Subcutaneous abdominal adipose tissue (tissue), 5 donors: ENCODE measurements around the gene HSPA9.
A peak's percentile ranks its signal among the peaks of the same experiment; 100 is the strongest.

Source experiments
- H3K27ac ChIP-seq: one replicate; pipeline ENCODE4 v1.7.0; 2013; ENCODE audit warnings: low read depth, mild to moderate bottlenecking, inconsistent platforms, low read length, moderate library complexity
- H3K27me3 ChIP-seq, 5 donors: one replicate each; pipeline ENCODE4 v1.7.0; 2013; ENCODE audit warnings: low read length in 5 of 5, inconsistent platforms in 1 of 5; ENCODE audit not compliant: control insufficient read depth in 5 of 5, insufficient read depth in 4 of 5
- H3K36me3 ChIP-seq, 5 donors: one replicate each; pipeline ENCODE4 v1.7.0; 2013; ENCODE audit warnings: low read length in 5 of 5; ENCODE audit not compliant: control insufficient read depth in 5 of 5, insufficient read depth in 5 of 5
- H3K4me1 ChIP-seq, 5 donors: one replicate each; pipeline ENCODE4 v1.7.0; 2013; ENCODE audit warnings: low read length in 5 of 5, mild to moderate bottlenecking in 3 of 5, moderate library complexity in 1 of 5; ENCODE audit not compliant: control insufficient read depth in 5 of 5, insufficient read depth in 5 of 5
- H3K4me3 ChIP-seq, 5 donors: one replicate each; pipeline ENCODE4 v1.7.0; 2013; ENCODE audit warnings: low read length in 5 of 5, low read depth in 1 of 5
- H3K9ac ChIP-seq, 5 donors: one replicate each; pipeline ENCODE4 v1.7.0; 2013; ENCODE audit warnings: low read length in 5 of 5, mild to moderate bottlenecking in 4 of 5, moderate library complexity in 3 of 5
- H3K9me3 ChIP-seq, 5 donors: one replicate each; pipeline ENCODE4 v1.7.0; 2013; ENCODE audit warnings: low read length in 5 of 5; ENCODE audit not compliant: control insufficient read depth in 5 of 5
- donor health status: healthy.
- donor health status: healthy.
- donor health status: healthy.
- donor health status: healthy.
- donor health status: healthy.

Gene HSPA9

GRCh38 chr5:138544181-138545134 is 30.7 kb downstream of the HSPA9 start:
- Histone ChIP-seq H3K36me3 (no peaks in the 10 kb centered on the region), H3K27ac (peak overlapping the region; percentile 99), H3K27me3 (no peaks in the 10 kb centered on the region), H3K4me1 (peaks cover 10 to 65% (median 59%) of the 10 kb centered on the region in 5 donors), H3K4me3 (peak overlapping the region; percentile 88 to 98 (median 94)), H3K9me3 (no peaks in the 10 kb centered on the region), H3K9ac (peak overlapping the region; percentile 97 to 99 (median 98))

- no peaks in the 10 kb centered on the region for H3K36me3 ChIP-seq
- no peaks in the 10 kb centered on the region for H3K27me3 ChIP-seq
- H3K9me3 ChIP-seq, result no peaks in the 10 kb centered on the region
- H3K9ac ChIP-seq, result peak overlapping the region; percentile 97 to 99 (median 98)
- peak overlapping the region; percentile 88 to 98 (median 94) for H3K4me3 ChIP-seq
- peak overlapping the region; percentile 99 for H3K27ac ChIP-seq
- peaks cover 10 to 71% (median 65%) of the 10 kb centered on the region in 5 donors for H3K4me1 ChIP-seq
These were observed 31.5 kb downstream of the HSPA9 start for GRCh38 chr5:138543730-138544104.

GRCh38 chr5:138542956-138543729 is 32.1 kb downstream of the HSPA9 start, which contains the start of gene ETF1:
ETF1 (minus strand) TSS chr5:138543236; CDS start chr5:138542918, 318 bp downstream.
- peaks cover 10 to 69% (median 64%) of the 10 kb centered on the region in 5 donors for H3K4me1 ChIP-seq

GRCh38 chr5:138542180-138542955 is 32.8 kb downstream of the HSPA9 start:
- Histone ChIP-seq H3K27ac (peak overlapping the region; percentile 99), H3K36me3 (no peaks in the 10 kb centered on the region), H3K4me3 (peak overlapping the region; percentile 88 to 98 (median 93)), H3K27me3 (no peaks in the 10 kb centered on the region), H3K4me1 (peaks cover 10 to 61% (median 56%) of the 10 kb centered on the region in 5 donors), H3K9me3 (no peaks in the 10 kb centered on the region), H3K9ac (peak overlapping the region; percentile 93 to 100 (median 98))

More at GRCh38 chr5:138542956-138543729, 32.1 kb downstream of the HSPA9 start, which contains the start of gene ETF1:
- Histone ChIP-seq H3K4me3 (peak within 1 kb of the TSS; percentile 88 to 98 (median 94)), H3K36me3 (no peaks in the 10 kb centered on the region), H3K9me3 (no peaks in the 10 kb centered on the region), H3K27ac (peak within 1 kb of the TSS; percentile 99), H3K9ac (peak within 1 kb of the TSS; percentile 97 to 100 (median 98)), H3K27me3 (no peaks in the 10 kb centered on the region)

GRCh38 chr5:138541511-138542179 is 33.6 kb downstream of the HSPA9 start:
- no peaks in the 10 kb centered on the region for H3K9me3 ChIP-seq
- peak overlapping the region; percentile 93 to 100 (median 98) for H3K9ac ChIP-seq
- H3K4me1 ChIP-seq, result peaks cover 10 to 68% (median 59%) of the 10 kb centered on the region in 5 donors
- H3K27me3 ChIP-seq, result no peaks in the 10 kb centered on the region
- H3K27ac ChIP-seq, result peak overlapping the region; percentile 99
- no peaks in the 10 kb centered on the region for H3K36me3 ChIP-seq
- peak overlapping the region; percentile 88 to 98 (median 93) for H3K4me3 ChIP-seq

GRCh38 chr5:138539791-138540190 is 35.4 kb downstream of the HSPA9 start:
- H3K4me3 ChIP-seq, result no peak overlapping the region
- H3K4me1 ChIP-seq, result peaks cover 9 to 57% (median 51%) of the 10 kb centered on the region in 5 donors

GRCh38 chr5:138538943-138539627 is 36.1 kb downstream of the HSPA9 start:
- Histone ChIP-seq H3K4me3 (no peak overlapping the region), H3K27me3 (no peaks in the 10 kb centered on the region), H3K36me3 (peaks cover 0 to 6% (median 2%) of the 10 kb centered on the region in 5 donors), H3K9ac (no peak overlapping the region), H3K27ac (no peak overlapping the region), H3K9me3 (no peaks in the 10 kb centered on the region), H3K4me1 (peaks cover 5 to 57% (median 51%) of the 10 kb centered on the region in 5 donors)

More at GRCh38 chr5:138539791-138540190, 35.4 kb downstream of the HSPA9 start:
- Histone ChIP-seq H3K36me3 (peaks cover 0 to 6% (median 2%) of the 10 kb centered on the region in 5 donors), H3K27ac (peak overlapping the region; percentile 99), H3K9ac (no peak overlapping the region), H3K27me3 (no peaks in the 10 kb centered on the region), H3K9me3 (no peaks in the 10 kb centered on the region)

- H3K27me3 ChIP-seq, result no peaks in the 10 kb centered on the region
- no peaks in the 10 kb centered on the region for H3K9me3 ChIP-seq
- no peak overlapping the region for H3K4me3 ChIP-seq
- peaks cover 0 to 8% (median 5%) of the 10 kb centered on the region in 5 donors for H3K36me3 ChIP-seq
- H3K27ac ChIP-seq, result peak overlapping the region; percentile 39
- H3K9ac ChIP-seq, result no peak overlapping the region
- H3K4me1 ChIP-seq, result peaks cover 6 to 65% (median 51%) of the 10 kb centered on the region in 5 donors
These were observed 38.4 kb downstream of the HSPA9 start for GRCh38 chr5:138536665-138537315.
